ENCODE data around the gene CYB5D1. TPM values are rescaled to one million over a fixed set of nuclear protein-coding genes. Genes with fewer than 3 reads are reported as not detected.

CYB5D1 gene
- polyA plus RNA-seq, 1 donor from 2014 or later = 30.4 TPM

DNA sequence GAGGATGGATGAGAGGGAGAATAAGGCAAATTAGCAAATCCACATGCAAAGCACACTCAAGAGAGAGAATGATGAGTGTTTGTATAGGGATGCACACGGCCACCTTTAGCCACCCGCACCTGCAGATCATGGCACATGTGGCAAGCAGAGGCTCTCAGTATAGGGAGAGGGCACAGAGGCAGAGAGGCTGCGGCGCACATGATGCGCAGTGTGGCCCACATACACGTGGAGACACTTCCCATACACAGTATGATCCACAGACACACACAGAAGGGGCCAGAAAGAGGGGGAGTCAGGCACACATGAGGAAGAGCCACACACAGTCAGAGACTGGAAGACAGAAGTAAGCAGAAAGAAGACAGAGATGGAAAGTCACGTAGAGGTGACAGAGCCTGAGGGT is 24.3 kb downstream of the CYB5D1 start:
- H4K20me1 ChIP-seq (ENCODE audit: insufficient read depth) = no peaks in the 10 kb centered on the region
- peak overlapping the region; percentile 100 for H3K9ac ChIP-seq (ENCODE audit: low read length)
- TF ChIP-seq, protein P1, sequence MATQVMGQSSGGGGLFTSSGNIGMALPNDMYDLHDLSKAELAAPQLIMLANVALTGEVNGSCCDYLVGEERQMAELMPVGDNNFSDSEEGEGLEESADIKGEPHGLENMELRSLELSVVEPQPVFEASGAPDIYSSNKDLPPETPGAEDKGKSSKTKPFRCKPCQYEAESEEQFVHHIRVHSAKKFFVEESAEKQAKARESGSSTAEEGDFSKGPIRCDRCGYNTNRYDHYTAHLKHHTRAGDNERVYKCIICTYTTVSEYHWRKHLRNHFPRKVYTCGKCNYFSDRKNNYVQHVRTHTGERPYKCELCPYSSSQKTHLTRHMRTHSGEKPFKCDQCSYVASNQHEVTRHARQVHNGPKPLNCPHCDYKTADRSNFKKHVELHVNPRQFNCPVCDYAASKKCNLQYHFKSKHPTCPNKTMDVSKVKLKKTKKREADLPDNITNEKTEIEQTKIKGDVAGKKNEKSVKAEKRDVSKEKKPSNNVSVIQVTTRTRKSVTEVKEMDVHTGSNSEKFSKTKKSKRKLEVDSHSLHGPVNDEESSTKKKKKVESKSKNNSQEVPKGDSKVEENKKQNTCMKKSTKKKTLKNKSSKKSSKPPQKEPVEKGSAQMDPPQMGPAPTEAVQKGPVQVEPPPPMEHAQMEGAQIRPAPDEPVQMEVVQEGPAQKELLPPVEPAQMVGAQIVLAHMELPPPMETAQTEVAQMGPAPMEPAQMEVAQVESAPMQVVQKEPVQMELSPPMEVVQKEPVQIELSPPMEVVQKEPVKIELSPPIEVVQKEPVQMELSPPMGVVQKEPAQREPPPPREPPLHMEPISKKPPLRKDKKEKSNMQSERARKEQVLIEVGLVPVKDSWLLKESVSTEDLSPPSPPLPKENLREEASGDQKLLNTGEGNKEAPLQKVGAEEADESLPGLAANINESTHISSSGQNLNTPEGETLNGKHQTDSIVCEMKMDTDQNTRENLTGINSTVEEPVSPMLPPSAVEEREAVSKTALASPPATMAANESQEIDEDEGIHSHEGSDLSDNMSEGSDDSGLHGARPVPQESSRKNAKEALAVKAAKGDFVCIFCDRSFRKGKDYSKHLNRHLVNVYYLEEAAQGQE (IDR thresholded peaks at IDR 0.05; ENCODE audit: borderline replicate concordance) = no peak
- TF ChIP-seq, protein P2, sequence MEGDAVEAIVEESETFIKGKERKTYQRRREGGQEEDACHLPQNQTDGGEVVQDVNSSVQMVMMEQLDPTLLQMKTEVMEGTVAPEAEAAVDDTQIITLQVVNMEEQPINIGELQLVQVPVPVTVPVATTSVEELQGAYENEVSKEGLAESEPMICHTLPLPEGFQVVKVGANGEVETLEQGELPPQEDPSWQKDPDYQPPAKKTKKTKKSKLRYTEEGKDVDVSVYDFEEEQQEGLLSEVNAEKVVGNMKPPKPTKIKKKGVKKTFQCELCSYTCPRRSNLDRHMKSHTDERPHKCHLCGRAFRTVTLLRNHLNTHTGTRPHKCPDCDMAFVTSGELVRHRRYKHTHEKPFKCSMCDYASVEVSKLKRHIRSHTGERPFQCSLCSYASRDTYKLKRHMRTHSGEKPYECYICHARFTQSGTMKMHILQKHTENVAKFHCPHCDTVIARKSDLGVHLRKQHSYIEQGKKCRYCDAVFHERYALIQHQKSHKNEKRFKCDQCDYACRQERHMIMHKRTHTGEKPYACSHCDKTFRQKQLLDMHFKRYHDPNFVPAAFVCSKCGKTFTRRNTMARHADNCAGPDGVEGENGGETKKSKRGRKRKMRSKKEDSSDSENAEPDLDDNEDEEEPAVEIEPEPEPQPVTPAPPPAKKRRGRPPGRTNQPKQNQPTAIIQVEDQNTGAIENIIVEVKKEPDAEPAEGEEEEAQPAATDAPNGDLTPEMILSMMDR (IDR thresholded peaks at IDR 0.05; ENCODE audit: poor library complexity, severe bottlenecking) = no peak
- no peak for TF ChIP-seq SMC3 (conservative IDR thresholded peaks at IDR 0.05; ENCODE audit: poor library complexity)
- TF ChIP-seq POLR2AphosphoS5 (IDR thresholded peaks at IDR 0.05) = no peak
- TF ChIP-seq EP300 (conservative IDR thresholded peaks at IDR 0.05; ENCODE audit: poor library complexity, severe bottlenecking) = no peak
- TF ChIP-seq MXI1 (conservative IDR thresholded peaks at IDR 0.05; ENCODE audit: poor library complexity, severe bottlenecking) = no peak
- no peak for TF ChIP-seq TAF1 (IDR thresholded peaks at IDR 0.05; ENCODE audit: low read depth)
- no peak for TF ChIP-seq RAD21 (conservative IDR thresholded peaks at IDR 0.05)
- TF ChIP-seq EZH2 (IDR thresholded peaks at IDR 0.05; ENCODE audit: borderline replicate concordance, insufficient read depth, low read length, poor library complexity, severe bottlenecking) = no peak
- H3K36me3 ChIP-seq (ENCODE audit: insufficient read depth, low read length) = no peaks in the 10 kb centered on the region
- H3K27me3 ChIP-seq (ENCODE audit: insufficient read depth, low read depth, low read length) = no peaks in the 10 kb centered on the region
- H3K9me3 ChIP-seq (ENCODE audit: low read length) = no peaks in the 10 kb centered on the region
- no peak overlapping the region for H3K4me2 ChIP-seq (ENCODE audit: low read length)
- H3K9me2 ChIP-seq (ENCODE audit: insufficient read depth, low read length) = no peaks in the 10 kb centered on the region
- peak overlapping the region; percentile 97 for H3K27ac ChIP-seq (ENCODE audit: low read length)
- H2AFZ ChIP-seq (ENCODE audit: low read depth, low read length) = no peak overlapping the region
- peaks cover 32% of the 10 kb centered on the region for H3K79me2 ChIP-seq (replicated peaks; ENCODE audit: insufficient read depth, low read length)
- H3K4me3 ChIP-seq (ENCODE audit: low read length) = peak overlapping the region; percentile 58
- peaks cover 5% of the 10 kb centered on the region for H3F3A ChIP-seq (ENCODE audit: insufficient read depth, low read length, poor library complexity, severe bottlenecking)

DNA sequence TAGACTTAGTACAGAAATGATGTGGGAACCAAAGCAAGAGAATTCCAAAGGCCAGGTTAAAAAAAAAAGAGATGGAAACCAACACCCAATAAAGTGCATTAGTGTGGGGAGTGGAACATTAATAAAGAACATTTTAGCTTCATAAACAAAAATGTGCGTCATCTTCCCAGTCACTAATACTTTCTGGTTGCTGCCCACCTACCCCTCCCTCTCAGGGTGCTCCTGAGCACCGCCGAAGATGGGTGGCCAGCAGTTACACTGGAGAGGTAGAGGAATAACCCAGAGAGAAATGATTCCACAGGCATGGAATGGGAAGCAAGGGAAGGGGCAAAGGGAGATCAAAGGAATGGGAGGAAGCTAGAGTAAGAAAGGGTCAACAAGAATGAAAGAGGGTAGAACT is 24.8 kb downstream of the CYB5D1 start:
- Histone ChIP-seq H3K9me2 (ENCODE audit: insufficient read depth, low read length) (no peaks in the 10 kb centered on the region), H3K27me3 (ENCODE audit: insufficient read depth, low read depth, low read length) (no peaks in the 10 kb centered on the region), H3K4me3 (ENCODE audit: low read length) (peak overlapping the region; percentile 58), H3K4me2 (ENCODE audit: low read length) (peak overlapping the region; percentile 41), H3F3A (ENCODE audit: insufficient read depth, low read length, poor library complexity, severe bottlenecking) (peaks cover 5% of the 10 kb centered on the region), H3K36me3 (ENCODE audit: insufficient read depth, low read length) (no peaks in the 10 kb centered on the region), H3K9me3 (ENCODE audit: low read length) (no peaks in the 10 kb centered on the region), H2AFZ (ENCODE audit: low read depth, low read length) (no peak overlapping the region), H3K9ac (ENCODE audit: low read length) (peak overlapping the region; percentile 100), H4K20me1 (ENCODE audit: insufficient read depth) (no peaks in the 10 kb centered on the region), H3K79me2 (replicated peaks; ENCODE audit: insufficient read depth, low read length) (peaks cover 31% of the 10 kb centered on the region), H3K27ac (ENCODE audit: low read length) (peak overlapping the region; percentile 97)
- TF ChIP-seq, protein P2 (IDR thresholded peaks at IDR 0.05; ENCODE audit: poor library complexity, severe bottlenecking) = no peak
- TF ChIP-seq POLR2AphosphoS5 (IDR thresholded peaks at IDR 0.05) = no peak
- TF ChIP-seq TAF1 (IDR thresholded peaks at IDR 0.05; ENCODE audit: low read depth) = no peak
- no peak for TF ChIP-seq EZH2 (IDR thresholded peaks at IDR 0.05; ENCODE audit: borderline replicate concordance, insufficient read depth, low read length, poor library complexity, severe bottlenecking)
- TF ChIP-seq RAD21 (conservative IDR thresholded peaks at IDR 0.05) = no peak
- no peak for TF ChIP-seq EP300 (conservative IDR thresholded peaks at IDR 0.05; ENCODE audit: poor library complexity, severe bottlenecking)
- TF ChIP-seq, protein P1 (IDR thresholded peaks at IDR 0.05; ENCODE audit: borderline replicate concordance) = no peak
- TF ChIP-seq MXI1 (conservative IDR thresholded peaks at IDR 0.05; ENCODE audit: poor library complexity, severe bottlenecking) = no peak

Data from neural cell (in vitro differentiated cells).